ENCODE results near the gene SPRTN.

SPRTN gene, protein sequence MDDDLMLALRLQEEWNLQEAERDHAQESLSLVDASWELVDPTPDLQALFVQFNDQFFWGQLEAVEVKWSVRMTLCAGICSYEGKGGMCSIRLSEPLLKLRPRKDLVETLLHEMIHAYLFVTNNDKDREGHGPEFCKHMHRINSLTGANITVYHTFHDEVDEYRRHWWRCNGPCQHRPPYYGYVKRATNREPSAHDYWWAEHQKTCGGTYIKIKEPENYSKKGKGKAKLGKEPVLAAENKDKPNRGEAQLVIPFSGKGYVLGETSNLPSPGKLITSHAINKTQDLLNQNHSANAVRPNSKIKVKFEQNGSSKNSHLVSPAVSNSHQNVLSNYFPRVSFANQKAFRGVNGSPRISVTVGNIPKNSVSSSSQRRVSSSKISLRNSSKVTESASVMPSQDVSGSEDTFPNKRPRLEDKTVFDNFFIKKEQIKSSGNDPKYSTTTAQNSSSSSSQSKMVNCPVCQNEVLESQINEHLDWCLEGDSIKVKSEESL

DNA sequence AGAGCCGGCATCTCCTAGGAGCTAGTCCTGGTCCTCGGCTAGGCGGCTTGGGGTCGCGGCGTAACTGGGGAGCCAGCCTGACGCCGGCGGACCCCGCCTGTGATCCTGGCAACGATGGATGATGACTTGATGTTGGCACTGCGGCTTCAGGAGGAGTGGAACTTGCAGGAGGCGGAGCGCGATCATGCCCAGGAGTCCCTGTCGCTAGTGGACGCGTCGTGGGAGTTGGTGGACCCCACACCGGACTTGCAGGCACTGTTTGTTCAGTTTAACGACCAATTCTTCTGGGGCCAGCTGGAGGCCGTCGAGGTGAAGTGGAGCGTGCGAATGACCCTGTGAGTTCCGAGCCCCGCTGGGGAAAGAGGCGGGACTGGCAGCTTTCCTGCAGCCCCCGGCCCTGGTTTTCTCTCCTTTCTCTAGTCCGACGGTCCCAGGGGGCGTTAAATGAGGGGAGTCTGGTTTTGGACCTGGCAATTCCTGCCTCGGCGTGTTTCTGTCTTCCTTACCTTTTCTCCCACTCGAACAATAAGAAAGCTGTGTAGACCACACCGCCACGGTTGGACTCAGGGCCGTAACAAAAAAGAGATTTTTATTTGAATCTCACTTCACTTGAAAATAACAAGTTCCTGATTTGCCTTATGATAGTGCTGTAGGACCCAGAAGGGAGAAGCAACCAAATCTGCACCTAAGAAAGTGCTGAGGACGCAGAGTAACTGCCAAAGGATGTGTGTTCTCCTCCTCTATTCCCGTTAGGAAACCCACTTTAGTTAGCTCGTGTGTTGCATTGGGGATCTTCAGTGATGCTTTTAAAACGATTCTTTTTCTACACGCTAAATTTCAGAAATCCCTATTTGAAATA lies at the start of gene SPRTN:
TSS of gene SPRTN (plus strand) at position 24 of the 859 bp plus-strand sequence. CDS start at position 115, 91 bp downstream.
- no peak for DNase-seq

DNA sequence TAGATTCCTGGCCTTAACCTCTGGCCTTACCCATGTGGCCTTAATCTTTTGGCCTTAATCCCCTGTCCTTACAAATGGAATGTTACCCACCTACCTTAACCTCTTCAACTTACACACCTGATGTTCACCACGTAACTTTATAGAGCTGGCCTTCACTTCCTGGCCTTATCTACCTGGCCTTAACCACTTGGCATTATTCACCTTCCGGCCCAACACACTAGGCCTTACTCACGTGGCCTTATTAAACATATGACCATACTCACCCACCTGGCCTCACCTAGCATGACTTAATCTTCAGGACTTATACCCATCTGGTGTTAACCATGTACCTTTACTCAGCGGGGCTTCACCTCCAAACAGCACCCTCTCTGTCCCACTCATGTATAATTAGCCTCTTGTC lies 42.2 kb upstream of the SPRTN start:
- no peak for DNase-seq

DNA sequence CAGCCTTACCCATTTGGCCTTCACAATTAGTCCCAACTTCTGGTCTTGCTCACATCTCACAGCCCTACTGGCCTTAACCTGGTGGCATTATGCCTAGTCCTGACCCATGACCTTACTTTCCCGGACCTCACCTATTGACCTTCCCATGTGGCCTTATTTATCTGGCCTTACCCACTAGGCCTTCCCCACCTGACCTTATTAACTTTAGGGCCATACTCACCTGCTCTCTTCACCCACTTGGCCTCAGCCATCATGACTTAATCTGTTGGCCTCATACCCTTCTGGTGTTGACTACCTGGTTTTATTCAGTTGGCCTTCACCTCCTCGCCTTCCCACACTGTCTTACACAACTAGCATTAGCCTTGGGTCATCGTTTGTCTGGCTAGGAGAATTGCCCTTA lies 36.1 kb upstream of the SPRTN start:
- DNase-seq = no peak

DNA sequence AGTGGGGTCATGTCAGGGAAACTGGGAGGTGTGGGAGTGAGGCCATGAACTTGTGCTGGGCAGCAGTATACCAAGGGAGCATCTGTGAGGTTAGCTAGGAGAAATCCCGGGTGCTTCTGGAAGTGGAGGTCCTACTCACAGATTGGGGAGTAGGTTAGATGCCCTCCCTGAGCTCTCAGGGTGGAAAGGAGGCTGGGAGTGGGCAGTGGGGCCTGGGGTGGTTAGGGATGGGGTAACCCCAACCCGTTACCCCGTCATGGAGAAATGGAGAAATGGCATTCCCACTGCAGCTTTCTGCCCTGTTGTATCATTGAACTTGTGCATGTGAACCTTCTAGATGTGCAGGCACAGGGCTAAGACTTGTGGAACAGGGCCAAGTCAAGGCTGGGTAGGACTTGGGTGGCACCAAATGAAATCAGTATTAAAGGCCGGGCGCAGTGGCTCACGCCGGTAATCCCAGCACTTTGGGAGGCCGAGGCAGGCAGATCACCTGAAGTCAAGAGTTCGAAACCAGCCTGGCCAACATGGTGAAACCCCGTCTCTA lies 27.6 kb upstream of the SPRTN start:
- DNase-seq = no peak

DNA sequence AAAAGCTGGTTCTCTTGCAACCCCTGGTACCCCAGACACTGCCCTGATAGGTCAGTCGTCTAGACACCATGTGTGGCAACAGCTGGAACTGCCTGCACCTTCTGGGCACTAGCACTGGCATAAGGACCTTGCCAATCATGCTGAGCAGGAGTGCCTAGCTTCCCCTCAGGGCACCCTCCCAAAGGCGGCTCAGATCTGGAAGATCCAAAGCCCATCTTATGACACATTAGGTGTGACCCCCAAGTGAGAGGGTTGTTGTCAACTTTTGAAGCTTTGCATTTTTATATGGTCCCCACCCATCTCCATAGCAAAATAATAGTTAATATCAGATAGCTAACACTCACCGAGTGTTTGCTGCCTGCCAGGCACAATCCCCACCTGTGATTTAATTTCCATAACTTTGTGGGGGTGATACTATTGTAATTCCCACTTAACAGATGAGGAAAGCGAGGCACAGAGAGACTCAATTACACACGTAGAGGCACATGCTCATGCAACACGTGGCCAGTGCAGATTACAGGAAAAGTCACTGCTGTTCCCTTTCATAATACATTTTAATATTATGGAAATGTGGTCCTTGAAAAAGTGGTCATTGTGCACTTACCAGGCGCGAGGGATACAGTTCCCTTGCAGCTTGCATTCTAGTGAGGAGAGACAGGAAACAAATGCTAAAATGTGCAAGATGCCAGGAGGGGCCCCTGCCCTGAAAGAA lies 26.2 kb upstream of the SPRTN start:
- no peak for DNase-seq

DNA sequence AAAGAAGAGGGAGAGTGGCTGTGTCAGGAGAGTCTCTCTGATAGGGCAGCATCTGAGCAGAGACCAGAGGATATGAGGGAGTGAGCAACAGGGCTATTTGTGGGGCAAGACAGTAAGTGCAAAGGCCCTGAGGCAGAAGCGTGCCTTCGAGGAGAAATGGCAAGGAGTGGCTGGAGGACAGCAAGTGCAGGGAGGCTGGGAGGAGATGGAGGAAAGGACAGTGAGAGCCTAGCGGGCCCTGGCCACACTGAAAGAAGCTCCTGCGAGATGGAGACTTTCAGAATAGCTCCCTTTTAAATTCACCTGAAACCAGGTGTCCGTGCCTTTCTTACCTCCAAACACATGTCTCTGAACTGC lies 25.7 kb upstream of the SPRTN start:
- DNase-seq = no peak

DNA sequence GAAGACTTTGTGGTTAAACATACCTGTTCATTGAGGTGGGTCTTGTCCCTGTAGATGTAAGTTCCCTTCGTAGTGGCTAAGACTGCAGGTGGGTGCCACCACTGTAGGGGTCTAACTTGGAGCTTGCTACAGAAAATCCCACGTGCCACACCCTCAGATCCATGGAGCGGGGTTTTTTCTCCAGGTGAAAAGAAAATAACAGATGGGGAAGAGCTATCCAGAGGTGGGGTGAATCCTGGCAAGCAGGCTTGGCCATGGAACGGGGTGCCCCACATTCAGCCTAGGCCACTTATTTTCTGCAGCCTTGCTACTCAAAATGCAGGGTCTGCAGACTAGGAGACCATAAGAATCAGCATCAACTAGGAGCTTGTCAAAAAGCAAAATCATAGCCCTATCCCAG lies 24.4 kb upstream of the SPRTN start:
- no peak for DNase-seq

DNA sequence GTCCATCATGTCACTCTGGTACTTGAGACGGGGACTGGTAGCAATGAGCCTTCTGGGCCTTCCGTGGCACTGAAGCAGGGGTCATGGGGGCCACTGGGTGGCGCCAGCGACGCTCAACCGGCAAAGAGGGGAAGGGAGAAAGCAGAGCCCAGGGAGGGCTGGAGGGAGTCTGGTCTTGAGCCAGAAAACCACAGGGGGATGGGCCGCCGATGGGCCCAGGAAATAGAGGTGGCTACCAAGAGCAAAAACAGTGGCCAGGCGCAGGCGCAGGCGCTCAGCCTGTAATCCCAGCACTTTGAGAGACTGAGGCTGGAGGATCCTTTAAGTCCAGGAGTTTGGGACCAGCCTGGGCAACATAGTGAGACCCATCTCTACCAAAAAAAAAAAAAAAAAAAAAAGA lies 22.2 kb upstream of the SPRTN start:
- DNase-seq = peak; percentile 14

DNA sequence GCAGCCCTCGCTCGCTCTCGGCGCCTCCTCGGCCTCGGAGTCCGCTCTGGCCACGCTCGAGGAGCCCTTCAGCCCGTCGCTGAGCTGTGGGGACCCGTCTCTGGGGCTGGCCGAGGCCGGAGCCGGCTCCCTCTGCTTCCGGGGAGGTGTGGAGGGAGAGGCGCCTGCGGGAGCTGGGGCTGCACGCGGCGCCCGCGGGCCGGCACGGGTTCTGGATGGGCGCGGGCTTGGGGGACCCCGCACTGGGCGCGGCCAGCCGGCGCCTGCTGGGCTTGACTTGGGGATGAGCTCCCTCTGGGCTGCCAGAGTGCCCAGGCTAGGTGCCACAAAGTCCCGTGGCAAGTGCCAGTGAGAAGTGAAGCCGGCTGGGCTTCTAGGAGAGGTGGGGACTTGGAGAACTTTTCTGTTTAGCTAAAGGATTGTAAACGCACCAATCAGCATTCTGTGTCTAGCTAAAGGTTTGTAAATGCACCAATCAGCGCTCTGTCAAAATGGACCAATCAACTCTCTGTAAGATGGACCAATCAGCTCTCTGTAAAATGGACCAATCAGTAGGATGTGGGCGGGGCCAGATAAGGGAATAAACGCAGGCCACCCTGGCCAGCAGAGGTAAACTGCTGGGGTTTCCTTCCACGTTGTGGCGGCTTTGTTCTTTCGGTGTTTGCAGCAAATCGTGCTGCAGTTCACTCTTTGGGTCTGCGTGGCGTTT lies 20.6 kb upstream of the SPRTN start:
- no peak for DNase-seq

DNA sequence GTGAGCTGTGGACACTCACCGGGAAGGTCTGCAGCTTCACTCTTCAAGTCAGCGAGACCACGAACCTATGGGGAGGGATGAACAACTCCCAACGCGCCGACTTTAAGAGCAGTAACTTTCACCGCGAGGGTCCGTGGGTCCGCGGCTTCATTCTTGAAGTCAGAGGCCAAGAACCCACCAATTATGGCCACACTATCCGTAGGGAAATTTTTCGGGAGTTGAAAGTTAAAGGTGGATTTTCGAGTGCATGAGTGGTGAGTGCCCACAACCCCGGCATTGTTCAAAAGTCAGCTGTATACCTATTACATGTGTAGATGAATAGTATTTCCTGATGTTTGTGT lies 20.1 kb upstream of the SPRTN start:
- no peak for DNase-seq

DNA sequence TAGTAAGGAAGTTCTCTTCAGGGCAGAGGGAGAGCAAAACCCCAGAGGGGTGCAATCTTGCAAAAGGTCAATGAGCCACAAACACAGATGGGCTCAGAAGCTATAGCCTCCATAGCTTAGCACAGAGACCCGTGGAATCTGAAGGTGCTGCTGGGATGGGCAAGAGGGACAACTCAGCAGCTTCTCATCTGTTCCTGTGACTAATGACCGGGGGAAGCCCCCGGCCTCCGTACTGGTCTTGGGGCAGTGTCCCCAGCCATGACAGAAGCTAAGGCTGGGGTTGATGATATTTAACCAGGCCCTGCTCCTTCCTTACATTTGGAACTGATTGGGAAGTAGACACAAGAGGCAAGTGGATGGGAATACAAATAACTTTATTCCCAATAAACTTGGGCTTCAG lies 19.5 kb upstream of the SPRTN start:
- DNase-seq = no peak

DNA sequence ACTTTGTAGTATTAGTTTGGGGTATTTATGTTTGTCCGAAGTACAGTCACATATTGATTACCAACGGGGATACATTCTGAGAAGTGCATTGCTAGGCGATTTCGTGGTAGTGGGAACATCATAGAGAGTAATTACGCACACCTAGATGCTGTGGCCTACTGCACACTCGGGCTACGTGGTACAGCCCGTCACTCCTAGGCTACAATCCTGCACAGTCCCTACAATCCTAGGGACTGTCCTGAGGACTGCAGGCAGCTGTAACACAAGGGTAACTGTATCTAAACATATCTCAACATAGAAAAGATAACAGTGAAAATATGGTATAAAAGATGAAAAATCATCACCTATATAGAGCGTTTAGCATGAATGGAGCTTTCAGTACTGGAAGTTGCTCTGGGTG lies 19.0 kb upstream of the SPRTN start:
- DNase-seq = no peak

DNA sequence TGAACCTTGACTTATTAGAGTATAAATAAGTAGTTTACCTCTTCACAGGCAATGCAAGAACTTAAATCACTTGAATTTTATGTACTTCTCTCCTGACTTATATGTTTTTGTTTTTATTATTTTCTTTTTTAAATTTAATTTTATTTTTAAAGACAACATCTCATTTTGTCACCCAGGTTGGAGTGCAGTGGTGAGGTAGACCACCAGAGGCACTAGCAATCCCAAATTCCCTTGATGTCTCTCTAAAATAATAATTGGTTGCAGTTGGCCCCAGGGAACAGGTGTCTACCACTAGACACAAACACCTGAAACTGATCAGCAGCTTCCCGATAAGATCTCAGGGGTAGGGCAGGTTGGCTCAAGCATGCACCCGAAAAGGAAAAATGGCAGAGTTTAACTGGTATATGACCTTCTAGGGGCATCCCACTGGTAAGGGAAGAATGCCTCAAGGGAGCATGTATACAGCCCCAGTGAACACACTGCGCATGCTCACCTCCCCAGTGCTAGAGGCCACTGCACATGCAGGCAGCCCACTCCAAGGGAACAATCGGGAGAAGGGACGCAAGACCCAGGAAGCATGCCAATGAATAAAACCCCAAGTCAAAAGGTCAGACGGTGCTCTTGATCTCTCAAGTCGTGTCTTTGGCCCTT lies 15.1 kb upstream of the SPRTN start:
- DNase-seq = no peak

DNA sequence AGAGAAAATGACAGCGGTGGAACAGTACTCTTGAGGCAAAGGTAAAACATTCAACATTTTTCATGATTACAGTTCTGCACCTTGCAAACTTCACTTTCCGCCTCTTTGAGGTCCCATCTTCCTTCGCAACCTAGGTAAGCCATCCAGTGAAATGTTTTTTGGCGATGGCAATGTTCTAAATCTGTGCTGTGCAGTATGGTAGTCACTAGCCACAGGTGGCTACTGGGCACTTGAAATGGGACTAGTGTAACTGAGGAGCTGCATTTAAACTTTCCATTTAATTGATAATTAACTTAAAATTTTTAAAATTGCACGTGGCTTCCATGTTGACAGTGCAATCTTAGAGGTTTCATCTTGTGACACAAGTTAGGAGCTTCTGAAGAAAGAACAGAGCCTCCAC lies 13.4 kb upstream of the SPRTN start:
- no peak for DNase-seq

DNA sequence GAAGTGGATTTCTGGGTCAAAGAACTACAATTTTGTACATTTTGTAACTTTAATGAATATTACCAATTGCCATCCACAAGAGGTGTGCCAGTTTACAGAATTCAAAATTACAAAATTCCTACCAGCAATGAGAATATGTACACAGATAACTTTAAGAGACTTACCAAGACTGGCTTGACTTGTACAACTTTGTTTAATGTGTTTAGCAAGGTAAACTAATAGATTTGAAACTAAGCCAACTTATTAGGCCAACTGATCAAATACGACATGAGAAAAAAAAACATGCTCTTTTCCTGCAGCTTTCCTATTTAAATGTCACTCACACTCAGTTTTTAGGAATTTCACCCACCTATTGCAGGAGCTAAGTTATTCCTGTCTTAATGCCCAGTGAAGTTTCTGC lies 11.8 kb upstream of the SPRTN start:
- DNase-seq = no peak

DNA sequence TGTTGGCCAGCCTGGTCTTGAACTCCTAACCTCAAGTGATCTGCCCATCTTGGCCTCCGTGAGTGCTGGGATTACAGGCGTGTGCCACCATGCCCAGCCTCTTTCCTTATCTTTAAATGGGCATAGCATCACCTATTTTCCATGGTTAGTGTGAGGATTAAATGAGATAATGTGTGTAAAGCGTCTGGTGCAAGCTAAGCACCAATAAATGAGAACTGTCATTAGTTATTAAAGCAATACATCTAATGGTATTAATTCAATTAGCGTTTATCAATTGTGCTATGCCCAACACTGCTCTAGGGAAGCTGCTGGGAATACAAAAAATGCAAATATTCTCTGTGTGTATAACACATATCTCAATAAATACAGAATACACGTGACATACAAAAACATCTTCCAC lies 10.5 kb upstream of the SPRTN start:
- DNase-seq = no peak

DNA sequence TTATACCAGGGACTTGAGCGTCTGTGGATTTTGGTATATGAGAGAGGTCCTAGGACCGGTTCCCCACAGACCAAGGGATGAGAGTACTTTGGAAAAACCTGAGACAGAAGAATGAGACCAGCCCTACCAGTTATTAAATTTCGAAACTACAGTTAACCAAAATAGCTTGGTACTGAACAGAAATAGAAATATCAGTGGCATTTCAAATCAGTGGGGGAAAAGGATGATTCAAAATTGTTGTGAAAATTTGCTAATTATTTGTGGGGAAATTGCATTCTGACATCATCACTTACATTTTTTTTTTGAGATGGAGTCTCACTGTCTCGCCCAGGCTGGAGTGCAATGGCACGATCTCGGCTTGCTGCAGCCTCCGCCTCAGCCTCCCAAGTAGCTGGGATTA lies 8.6 kb upstream of the SPRTN start:
- DNase-seq = no peak

DNA sequence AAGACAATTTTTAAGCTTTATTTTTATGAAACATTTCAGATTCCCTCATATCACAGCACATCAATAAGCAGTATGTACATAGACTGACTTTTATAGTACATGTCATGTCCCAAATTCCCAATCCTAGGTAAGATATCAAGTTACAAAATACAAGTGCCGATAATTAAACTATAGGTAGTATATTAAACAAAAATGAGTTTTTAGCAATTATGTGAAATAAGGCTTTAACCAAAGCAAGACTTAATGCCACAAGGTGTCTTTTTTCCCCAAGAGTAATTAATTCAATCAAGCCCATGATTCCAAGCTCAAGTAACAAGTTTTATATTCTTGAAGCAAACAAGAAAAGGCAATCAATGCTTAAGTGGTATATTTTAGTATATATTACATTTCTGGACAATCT lies 5.3 kb upstream of the SPRTN start:
- no peak for DNase-seq

DNA sequence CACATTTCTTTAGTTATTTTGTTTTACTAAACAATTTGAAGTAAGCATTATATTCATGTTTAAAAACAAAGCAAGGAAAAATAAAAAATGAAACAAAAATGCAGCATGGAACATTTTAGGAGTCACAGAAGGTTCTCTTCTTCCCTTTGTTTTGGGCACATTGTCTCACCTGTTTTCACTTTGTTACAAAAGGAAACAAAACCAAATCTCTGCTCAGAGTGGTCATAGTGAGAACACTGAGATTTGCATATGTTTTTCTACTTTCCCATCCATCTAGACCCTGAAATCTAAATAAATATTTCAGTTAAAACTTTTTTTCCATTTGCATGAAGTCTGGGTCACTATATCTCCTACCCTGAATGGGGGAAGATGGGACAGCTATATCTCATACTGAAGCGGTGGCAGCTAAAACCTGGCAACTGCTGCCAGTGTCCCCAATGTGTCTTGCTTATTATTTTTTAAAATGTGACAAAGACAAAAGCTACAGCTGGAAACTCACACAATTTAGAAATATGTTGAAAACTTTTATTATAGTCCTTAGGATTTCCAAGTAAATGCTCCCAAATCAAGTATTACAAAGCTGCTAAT lies 3.9 kb upstream of the SPRTN start:
- DNase-seq = no peak

DNA sequence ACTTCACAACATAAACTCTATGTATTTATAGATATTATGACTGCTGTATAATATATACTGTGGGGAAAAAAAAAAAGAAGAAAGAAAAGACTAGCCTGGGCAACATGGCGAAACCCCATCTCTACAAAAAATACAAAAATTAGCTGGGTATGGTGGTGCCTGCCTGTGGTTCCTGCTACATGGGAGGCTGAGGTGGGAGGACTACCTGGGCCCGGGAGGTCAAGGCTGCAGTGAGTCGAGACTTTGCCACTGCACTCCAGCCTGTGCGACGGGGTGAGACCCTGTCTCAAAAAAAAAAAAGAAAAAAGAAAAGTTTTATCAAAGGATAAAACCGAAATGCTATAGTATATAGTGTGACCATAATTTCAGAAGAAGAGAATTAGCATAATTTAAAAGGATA lies 3.1 kb upstream of the SPRTN start:
- DNase-seq = no peak

DNA sequence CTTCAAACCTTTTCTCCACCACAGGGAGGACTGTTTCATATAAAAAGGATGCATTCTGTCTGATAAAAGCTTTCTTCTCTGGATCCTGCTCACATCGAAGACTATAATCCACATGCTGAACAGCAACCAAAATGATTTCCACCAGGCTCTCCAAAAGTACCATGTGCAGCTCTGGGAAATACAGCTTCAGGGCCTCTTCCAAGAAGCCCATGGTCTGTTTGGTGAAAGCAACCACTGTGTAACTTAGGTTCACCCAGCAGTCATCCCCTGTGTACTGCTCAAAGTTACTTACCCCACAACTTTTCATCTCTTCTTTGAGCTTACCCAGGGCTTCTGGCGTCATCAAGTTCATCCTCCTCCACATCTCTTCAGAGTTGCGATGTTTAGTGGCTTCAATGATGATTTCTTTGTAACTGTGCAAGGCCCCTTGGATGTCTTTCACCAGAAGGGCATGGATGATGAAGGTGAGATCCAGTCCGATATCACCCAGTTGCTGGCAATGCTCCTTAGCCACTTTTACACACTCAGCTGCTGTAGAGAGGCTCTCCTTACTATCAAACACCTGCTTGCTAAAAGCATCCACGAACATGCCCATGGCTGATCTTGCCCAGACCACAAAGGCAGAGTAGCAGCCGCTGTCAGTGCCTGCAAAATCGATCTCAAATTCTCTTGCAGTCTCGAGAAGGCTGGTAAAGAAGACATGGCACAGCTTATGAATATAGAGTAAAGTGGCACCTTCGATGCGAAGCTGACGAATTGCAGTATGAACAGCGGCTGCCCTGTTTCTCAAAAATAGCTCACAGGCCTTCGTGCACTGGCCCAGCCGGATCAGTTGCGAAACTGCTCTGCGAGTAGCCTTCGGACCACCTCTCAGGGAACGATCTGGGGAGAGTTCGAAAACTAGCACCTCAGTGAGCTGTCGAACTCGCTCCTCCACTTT lies 2.2 kb upstream of the SPRTN start:
- no peak for DNase-seq

All from NCI-H1436 (cell line).